ENCODE data around the gene CTBP1.

The CTBP1 gene

DNA sequence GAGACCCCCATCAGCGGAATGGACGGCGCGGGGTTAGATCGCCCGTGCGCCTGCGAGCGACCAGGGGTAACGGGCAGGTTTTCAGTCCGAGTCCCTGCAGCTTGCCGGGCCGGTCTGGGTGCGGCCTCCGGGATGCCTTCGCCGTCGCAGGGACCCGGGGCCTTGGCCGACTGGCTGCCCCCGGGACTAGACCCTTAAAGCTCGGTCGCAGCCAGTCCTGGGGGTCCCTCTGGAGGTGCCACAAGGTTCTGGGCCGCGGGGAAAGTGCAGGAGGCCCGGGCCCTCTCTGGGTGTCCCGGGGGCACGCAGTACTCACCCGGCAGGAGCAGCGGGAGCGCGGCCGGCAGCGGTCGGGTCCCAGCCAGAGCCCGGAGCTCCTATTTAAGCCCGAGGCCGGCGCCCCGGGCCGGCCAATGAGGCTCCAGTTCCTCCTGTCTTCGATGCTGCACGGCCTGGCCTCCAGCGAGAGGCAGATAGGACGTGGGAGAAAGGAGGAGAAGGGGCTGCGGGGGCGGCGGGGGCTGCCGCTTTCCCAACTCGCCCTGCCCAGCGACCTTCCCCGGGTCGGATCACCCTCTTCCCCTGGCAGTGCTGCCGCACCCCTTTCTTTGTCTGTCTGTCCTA is 76.6 kb downstream of the CTBP1 start, which contains the start of gene SPON2:
SPON2 (minus strand) TSS at position 356 of the 624 bp plus-strand sequence.
- DNase-seq: no peak

DNA sequence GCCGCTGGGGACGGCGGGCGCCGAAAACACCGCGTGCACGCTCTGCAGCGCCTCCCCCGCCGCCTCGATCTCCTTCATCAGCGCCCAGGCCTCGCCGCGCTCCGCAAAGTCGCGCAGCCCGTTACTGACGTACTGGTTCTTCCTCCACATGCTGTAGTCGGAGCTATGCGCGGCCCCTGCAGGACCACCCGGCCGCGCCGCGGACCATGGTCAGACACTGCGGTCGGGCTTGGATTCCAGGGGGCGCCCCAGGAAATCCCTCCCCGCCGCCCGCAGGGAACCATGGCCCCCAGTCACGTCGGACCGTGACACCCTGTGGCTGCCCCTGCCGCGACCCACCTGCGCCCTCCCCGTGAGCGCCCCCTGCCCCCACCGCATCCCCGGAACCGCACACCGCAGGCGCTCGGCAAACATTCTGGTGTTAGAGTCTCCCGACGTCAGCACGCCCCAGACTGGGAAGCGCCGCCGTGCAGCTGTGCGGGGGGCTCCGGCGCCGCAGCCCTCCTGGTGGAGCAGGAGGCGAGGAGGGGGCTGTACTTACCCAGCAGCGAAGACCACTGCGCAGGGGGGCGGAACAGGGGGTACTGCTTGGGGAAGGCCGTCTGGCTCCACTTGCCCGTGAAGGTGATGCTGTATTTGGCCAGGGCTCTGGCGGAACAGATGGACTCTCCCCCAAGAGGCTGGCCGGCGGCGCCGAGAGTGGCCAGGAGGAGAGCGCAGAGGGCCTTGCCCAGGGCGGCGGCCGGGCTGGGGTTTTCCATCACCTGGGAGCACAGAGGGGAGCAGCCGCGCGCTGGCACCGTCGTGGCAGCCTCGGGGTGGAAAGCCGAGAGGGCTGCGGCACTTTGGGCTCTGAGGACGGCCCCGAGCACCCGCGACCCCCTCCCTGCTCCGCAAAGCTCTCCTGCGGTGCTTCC is 77.4 kb downstream of the CTBP1 start:
- DNase-seq: peak; percentile 42

GRCh38 chr4:1170976-1171310 is 78.0 kb downstream of the CTBP1 start:
- no peak for DNase-seq

- DNase-seq: no peak
Measured at GRCh38 chr4:1170156-1170975, 78.6 kb downstream of the CTBP1 start.

DNA sequence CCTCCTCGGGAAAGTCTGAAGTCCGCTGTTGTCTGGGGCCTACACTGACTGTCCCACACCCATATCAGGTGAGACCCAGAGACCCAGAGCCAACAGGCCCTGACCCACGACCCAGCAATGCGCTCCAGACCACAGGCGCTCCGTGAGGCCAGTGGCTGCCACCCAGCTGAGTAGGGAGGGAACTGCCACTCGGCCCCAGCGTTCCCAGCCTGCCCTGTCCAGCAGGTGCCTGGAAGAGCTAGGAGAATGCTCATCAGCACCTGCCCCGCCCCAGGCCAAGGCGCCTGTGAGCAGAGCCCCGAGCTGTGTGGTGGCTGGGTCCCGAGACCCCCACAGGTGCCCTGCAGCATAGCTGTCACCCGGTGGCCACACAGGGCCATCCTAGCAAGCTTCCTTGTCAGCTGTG is 79.2 kb downstream of the CTBP1 start:
- DNase-seq: no peak

GRCh38 chr4:1169171-1169671 is 79.7 kb downstream of the CTBP1 start:
- no peak for DNase-seq

DNA sequence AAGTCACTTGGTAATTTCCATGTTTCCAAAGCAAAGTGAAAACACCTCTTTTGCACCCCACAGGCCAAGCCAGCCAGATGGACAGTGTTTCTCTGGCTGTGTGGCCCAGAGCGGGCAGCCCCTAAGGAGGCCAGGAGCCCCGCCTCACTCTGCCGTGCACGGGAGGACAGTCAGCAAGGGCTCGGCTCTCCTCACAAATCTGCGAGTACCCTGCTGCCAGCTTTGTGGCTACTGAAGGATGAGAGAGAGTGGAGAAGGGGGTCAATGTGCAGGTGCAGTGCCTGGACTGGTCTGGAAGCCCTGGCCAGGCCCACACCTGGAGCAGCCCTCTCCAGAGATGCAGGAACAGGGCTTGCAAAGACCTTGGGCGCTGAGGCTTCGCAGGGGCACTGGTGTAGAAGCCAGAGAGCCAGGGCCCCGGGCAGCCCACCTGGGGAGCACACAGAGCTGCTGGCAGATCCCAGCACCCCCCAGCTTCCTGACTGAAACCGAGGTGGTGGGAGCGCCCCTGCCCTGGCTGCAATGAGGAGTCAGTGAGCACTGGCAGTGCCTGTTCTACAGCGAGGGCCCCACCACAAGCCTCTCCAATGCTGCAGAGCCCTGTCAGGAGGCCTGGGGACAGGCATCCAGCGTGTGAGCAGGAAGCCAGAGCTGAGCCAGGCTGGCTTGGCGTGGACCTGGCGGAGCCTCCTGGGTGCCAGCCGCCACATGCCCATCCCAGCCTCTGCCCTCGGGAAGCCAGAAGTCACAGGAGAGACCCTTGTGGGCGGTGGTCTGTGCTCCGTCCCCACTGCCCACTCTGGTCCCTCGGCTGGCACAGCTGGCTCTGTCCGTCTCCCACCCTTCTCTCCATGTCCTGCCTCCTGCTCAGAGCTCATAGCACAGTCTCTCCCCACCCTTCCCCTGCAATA is 80.5 kb downstream of the CTBP1 start:
- DNase-seq: no peak

- peak; percentile 78 for DNase-seq
Measured at GRCh38 chr4:1167244-1167949, 81.5 kb downstream of the CTBP1 start.

GRCh38 chr4:1166509-1167243 is 82.3 kb downstream of the CTBP1 start:
- no peak for DNase-seq

DNA sequence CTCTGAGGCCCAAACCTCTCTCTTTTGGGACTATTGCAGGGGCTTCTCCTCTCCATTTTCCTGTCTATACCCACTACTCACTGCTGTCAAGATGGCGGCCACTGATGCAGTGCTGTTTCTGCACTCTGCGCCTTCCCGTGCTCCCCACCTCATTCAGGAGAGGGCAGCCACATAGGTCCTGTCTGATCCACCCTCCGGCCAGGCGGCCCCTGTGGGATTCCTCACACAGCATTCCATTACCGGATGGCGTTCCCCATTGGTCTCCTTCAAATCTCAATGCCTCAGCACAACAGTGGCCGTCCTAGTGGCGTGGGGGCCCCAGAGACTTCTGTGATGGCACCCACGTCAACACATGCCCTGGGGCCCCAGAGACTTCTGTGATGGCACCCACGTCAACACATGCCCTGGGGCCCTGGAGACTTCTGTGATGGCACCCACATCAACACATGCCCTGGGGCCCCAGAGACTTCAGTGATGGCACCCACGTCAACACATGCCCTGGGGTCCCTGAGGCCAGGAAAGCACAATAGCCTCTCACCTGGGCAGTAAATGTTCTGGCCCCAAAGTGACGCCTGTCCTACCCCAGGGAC is 83.9 kb downstream of the CTBP1 start:
- no peak for DNase-seq

DNA sequence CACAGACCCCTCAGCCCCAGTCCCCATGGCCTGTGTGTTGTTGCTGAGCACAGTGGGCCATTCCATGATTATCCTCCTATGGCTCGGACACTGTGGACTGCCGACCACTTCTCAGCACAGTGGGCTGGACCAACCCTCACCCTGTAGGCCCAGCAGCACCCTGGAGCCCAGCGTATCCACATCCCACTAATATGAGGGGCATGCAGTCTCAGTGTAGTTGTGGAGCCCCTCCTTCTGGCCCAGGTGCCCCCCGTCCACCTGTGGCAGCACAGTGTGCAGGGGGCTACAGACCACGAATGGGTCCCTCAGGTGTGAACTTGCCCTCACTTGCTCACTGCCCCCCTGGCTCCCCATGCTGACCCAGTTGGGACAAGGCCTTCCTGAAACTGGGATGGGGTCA is 84.5 kb downstream of the CTBP1 start:
- no peak for DNase-seq

GRCh38 chr4:1164040-1164439 is 84.9 kb downstream of the CTBP1 start:
- DNase-seq: no peak

Data from central memory CD4-positive, alpha-beta T cell (primary cell).